ENCODE results near the gene NHP2. TPM values are rescaled to one million over a fixed set of nuclear protein-coding genes. Genes with fewer than 3 reads are reported as not detected.
"Not testable (repeated sequence)": the region's sequence is repeated elsewhere in the genome, so short reads cannot be mapped to it uniquely, and the experiment has no call there.

NHP2 gene
- total RNA-seq, 1 donor from 2014 or later: 273 TPM

GRCh38 chr5:178131446-178131996, 22.2 kb downstream of the NHP2 start:
- H3K27me3 Mint-ChIP-seq: no peaks in the 10 kb centered on the region
- intact Hi-C loops (cut with micrococcal nuclease): loop anchor here (1.0 to 2.0 kb wide), 3 partner anchors 10 to 73 kb away; partner anchors contain the start of genes HNRNPAB and NHP2
- no peak for DNase-seq
- H3K4me1 Mint-ChIP-seq: peaks cover 16% of the 10 kb centered on the region
- peak overlapping the region; percentile 82 for H3K4me3 Mint-ChIP-seq
- H3K9me3 Mint-ChIP-seq: no peaks in the 10 kb centered on the region
- peaks cover 24% of the 10 kb centered on the region for H3K36me3 Mint-ChIP-seq (ENCODE audit: low read depth)
- peak overlapping the region; percentile 83 for H3K27ac Mint-ChIP-seq

GRCh38 chr5:178130576-178131445, 22.9 kb downstream of the NHP2 start, which contains the start of gene RMND5B:
RMND5B (plus strand) TSS chr5:178131014; CDS start chr5:178138120, 7,106 bp downstream.
- Mint-ChIP-seq H3K27ac (peak within 1 kb of the TSS; percentile 83), H3K9me3 (no peaks in the 10 kb centered on the region), H3K27me3 (no peaks in the 10 kb centered on the region), H3K4me1 (peaks cover 14% of the 10 kb centered on the region), H3K4me3 (peak within 1 kb of the TSS; percentile 82), H3K36me3 (ENCODE audit: low read depth) (peaks cover 20% of the 10 kb centered on the region)
- intact Hi-C loops (cut with micrococcal nuclease): loop anchor here (1.0 to 2.0 kb wide), 4 partner anchors 10 to 73 kb away; partner anchors contain the start of genes HNRNPAB and NHP2
- peak; percentile 95 for DNase-seq

DNA sequence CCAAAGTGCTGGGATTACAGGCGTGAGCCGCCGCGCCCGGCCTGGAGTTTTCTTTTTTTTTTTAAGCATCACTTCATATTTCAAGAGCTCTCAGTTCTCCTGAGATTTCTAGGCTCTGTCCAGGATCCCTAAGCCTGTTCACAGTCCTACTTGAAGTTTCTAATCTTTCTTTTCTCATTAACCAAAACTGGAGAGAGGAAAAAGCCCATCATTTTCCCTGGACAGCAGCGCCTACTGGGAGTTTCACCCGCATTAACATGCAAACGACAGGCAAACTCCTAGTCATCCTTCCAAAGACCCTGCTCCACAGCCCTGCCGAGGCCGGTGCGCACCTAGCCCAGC, 23.5 kb downstream of the NHP2 start:
- intact Hi-C loops (cut with micrococcal nuclease): loop anchor here (1.0 to 2.0 kb wide), 2 partner anchors 14 to 23 kb away; partner anchors contain the start of gene NHP2
- H3K4me3 Mint-ChIP-seq: peak overlapping the region; percentile 82
- H3K4me1 Mint-ChIP-seq: peaks cover 14% of the 10 kb centered on the region
- H3K36me3 Mint-ChIP-seq (ENCODE audit: low read depth): peaks cover 16% of the 10 kb centered on the region
- peak overlapping the region; percentile 67 for H3K27ac Mint-ChIP-seq
- H3K27me3 Mint-ChIP-seq, H3K9me3 Mint-ChIP-seq, DNase-seq: not testable (repeated sequence)

GRCh38 chr5:178129296-178129695, 24.4 kb downstream of the NHP2 start:
- H3K4me3 Mint-ChIP-seq: peak overlapping the region; percentile 12
- peaks cover 13% of the 10 kb centered on the region for H3K4me1 Mint-ChIP-seq
- DNase-seq: no peak
- intact Hi-C loops (cut with micrococcal nuclease): no loop called here
- H3K36me3 Mint-ChIP-seq (ENCODE audit: low read depth): peaks cover 15% of the 10 kb centered on the region
- H3K9me3 Mint-ChIP-seq: no peaks in the 10 kb centered on the region
- no peaks in the 10 kb centered on the region for H3K27me3 Mint-ChIP-seq
- no peak overlapping the region for H3K27ac Mint-ChIP-seq

DNA sequence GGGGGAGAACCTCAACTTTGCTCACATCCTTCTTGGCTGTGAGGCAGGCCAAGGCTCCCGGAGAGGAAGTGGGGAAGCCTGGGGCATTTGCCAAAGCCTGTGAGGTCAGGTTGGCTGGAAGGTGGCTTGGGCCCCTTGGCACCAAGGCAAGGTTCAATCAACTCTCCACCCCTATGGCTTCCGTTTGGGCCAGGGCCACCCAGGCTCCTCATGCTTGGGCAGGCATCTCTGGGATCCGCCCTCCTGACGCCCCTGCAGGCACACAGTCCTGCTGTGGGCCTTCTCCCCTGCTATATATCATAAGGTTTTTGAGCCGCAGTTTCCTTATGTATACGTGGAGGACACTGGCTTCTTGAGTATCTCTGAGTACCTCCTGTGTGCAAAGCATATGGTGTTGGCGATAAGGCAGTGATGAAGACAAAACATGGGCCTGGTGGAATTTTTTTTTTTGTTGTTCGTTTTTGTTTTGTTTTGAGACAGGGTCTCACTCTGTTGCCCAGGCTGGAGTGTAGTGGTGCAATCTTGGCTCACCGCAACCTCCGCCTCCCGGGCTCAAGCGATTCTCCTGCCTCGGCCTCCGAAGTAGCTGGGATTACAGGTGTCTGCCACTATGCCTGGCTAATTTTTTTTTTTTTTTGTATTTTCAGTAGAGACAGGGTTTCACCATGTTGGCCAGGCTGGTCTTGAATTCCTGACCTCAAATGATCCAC, 26.2 kb downstream of the NHP2 start:
- H3K27ac Mint-ChIP-seq; H3K4me3 Mint-ChIP-seq; DNase-seq; intact Hi-C loops (cut with micrococcal nuclease); H3K36me3 Mint-ChIP-seq (ENCODE audit: low read depth); H3K27me3 Mint-ChIP-seq; H3K9me3 Mint-ChIP-seq: not testable (repeated sequence)
- H3K4me1 Mint-ChIP-seq: peaks cover 17% of the 10 kb centered on the region

DNA sequence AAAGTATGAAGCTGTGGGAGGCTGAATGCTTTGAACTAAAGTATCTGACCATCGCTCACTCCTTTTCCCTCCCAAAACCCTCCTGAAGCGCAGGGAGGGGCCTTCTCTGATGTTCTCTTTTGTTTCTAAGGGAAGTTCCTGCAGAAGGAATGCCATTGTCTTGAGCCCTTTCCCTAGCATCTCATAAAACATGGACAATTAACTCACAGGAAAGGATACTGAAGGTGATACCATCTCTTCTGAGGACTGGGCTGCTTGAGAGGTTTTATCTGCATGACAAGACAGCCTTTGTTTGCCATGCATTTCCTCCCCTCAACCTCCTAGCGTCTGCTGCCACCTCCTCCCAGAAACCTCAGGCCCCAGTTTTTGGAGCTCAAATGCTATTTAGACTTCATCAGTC, 27.1 kb downstream of the NHP2 start:
- Mint-ChIP-seq H3K4me1 (peaks cover 11% of the 10 kb centered on the region), H3K27ac (no peak overlapping the region), H3K36me3 (ENCODE audit: low read depth) (peaks cover 2% of the 10 kb centered on the region), H3K4me3 (no peak overlapping the region), H3K9me3 (no peaks in the 10 kb centered on the region), H3K27me3 (no peaks in the 10 kb centered on the region)
- intact Hi-C loops (cut with micrococcal nuclease): no loop called here
- DNase-seq: no peak

GRCh38 chr5:178125253-178125906, 28.3 kb downstream of the NHP2 start:
- Mint-ChIP-seq H3K4me3 (no peak overlapping the region), H3K27ac (no peak overlapping the region), H3K36me3 (ENCODE audit: low read depth) (no peaks in the 10 kb centered on the region), H3K27me3 (no peaks in the 10 kb centered on the region), H3K9me3 (no peaks in the 10 kb centered on the region), H3K4me1 (peaks cover 13% of the 10 kb centered on the region)
- no peak for DNase-seq
- intact Hi-C loops (cut with micrococcal nuclease): no loop called here

DNA sequence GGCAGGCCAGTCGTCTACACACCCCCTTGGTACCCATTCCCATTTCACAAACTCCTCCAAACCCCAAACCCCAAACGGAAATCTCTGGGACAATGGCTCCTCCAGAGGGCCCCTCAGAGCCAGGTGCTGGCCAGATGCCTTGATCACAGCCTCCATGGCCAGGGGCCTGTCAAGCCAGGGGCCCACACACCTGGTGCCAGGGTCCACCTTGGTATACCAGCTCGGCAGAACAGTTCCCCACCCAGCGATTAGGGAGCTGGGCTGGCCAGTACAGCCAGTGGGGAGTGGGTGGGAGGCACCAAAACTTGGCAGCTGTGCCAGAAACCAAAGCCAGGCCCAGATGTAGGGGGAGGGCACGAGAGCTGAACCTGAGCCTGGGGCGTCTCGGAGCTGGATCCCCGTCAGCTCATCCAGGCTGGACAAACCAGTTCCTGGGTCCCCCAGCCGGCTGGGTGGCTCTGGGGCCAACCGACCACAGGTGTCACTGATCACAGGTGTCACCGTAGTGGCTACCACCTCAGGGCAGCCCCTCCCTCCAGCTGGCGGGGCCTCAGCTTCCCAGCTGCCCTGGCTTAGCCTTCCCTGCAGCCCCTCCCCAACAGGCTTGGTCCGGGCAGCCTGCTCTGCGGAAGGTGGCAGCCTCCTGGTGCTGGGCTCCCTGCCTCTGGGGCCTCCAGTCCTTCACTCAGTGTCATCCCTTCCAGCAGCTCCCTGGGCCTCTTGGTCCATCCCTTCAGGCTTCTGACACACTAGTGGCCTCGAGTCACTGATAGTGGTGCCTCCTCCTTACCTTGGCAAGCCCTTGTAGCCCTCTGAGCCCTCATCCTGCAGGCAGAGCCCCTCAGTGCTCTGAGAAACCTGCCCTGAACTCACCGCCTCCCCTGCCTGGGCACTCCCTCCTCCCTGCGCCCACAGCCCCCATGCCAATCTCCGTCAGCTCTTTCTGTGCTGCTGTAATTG, 29.4 kb downstream of the NHP2 start:
- DNase-seq: no peak
- Mint-ChIP-seq H3K36me3 (ENCODE audit: low read depth) (no peaks in the 10 kb centered on the region), H3K4me3 (no peak overlapping the region), H3K9me3 (no peaks in the 10 kb centered on the region), H3K27ac (no peak overlapping the region), H3K27me3 (no peaks in the 10 kb centered on the region), H3K4me1 (peaks cover 11% of the 10 kb centered on the region)
- intact Hi-C loops (cut with micrococcal nuclease): no loop called here

DNA sequence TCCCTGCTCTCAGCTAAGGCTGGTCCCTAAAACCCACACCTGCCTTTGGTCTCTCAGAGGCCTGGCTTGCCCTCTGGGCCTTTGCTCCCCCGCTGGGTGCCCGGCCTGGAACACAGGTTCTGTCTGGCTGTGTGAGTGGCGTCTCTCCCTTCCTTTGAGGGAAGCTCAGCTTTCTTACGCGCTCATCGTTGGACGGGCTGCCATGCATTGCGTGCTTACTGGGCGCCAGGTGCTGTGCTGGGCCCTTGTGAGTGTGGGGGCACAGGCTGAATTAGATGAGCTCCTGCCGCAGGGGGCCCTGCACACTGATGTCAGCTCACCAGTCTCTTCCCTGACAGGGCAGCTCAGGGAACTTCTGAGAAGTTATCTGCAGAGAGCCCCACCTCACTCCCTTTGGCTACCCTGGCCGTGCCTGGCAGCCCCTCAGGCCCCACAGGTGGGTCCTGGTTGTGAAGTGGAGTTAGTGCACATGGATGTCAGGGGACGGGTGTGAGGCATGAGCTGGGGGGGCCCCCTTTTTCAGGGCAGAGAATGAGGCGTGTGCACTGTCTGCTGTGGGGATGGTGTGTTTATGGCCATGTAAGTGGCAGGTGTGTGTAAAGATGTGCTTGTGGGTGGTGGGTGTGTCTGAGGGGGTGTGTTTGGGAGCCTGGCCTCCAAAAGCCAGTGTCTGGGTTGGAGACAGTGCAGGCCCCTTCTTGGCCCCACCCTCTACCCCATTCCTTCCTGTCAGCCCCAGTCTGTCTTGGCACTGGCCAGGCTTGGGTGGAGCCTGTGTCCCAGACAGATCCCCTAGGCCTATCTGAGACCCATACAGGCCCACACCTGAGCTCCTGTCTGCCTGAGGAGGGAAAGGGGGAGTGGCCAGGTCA, 30.4 kb downstream of the NHP2 start:
- Mint-ChIP-seq H3K9me3 (no peaks in the 10 kb centered on the region), H3K4me3 (no peak overlapping the region), H3K36me3 (ENCODE audit: low read depth) (no peaks in the 10 kb centered on the region), H3K4me1 (peaks cover 11% of the 10 kb centered on the region), H3K27me3 (no peaks in the 10 kb centered on the region), H3K27ac (no peak overlapping the region)
- DNase-seq: peak; percentile 54
- intact Hi-C loops (cut with micrococcal nuclease): no loop called here

GRCh38 chr5:178122346-178122745, 31.3 kb downstream of the NHP2 start:
- Mint-ChIP-seq H3K4me1 (peaks cover 11% of the 10 kb centered on the region), H3K4me3 (no peak overlapping the region), H3K27me3 (no peaks in the 10 kb centered on the region), H3K27ac (no peak overlapping the region), H3K9me3 (no peaks in the 10 kb centered on the region), H3K36me3 (ENCODE audit: low read depth) (no peaks in the 10 kb centered on the region)
- intact Hi-C loops (cut with micrococcal nuclease): no loop called here
- DNase-seq: no peak

DNA sequence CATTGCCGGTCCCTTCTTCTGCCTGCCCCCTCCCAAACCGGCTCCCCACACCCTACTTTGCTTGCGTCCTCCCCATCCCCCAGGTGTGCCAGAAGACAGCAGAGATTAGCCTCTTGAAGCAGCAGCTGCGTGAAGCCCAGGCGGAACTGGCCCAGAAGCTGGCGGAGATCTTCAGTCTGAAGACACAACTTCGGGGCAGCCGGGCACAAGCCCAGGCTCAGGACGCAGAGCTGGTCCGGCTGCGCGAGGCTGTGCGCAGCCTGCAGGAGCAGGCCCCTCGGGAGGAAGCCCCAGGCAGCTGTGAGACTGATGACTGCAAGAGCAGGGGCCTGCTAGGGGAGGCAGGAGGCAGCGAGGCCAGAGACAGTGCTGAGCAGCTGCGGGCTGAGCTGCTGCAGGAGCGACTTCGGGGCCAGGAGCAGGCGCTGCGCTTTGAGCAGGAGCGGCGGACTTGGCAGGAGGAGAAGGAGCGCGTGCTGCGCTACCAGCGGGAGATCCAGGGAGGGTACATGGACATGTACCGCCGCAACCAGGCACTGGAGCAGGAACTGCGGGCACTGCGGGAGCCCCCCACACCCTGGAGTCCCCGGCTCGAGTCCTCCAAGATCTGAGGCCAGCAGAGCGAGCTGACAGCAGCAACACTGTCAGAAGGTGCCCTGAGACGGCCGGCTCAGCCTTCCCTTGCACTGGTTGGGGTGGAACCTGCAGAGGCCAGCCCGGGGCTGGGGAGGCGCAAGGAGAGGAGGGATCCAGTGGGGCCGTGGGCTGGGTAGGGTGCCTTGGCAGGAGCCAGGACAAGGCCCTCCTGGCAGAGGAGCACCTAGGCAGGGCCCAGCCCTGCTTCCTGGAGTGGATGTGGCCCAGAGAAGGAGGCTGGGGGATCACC, 32.1 kb downstream of the NHP2 start:
- H3K27ac Mint-ChIP-seq: no peak overlapping the region
- peak overlapping the region; percentile 45 for H3K4me3 Mint-ChIP-seq
- intact Hi-C loops (cut with micrococcal nuclease): loop anchor here (1.0 kb wide), 1 partner anchor 10 kb away; the partner anchor contains the start of gene RMND5B

More for the DNA sequence above, 32.1 kb downstream of the NHP2 start:
- no peak for DNase-seq
- Mint-ChIP-seq H3K27me3 (peaks cover 2% of the 10 kb centered on the region), H3K36me3 (ENCODE audit: low read depth) (no peaks in the 10 kb centered on the region), H3K4me1 (peaks cover 16% of the 10 kb centered on the region), H3K9me3 (no peaks in the 10 kb centered on the region)
